Measurements from ENCODE around the gene SAMMSON.

Gene SAMMSON

GRCh38 chr3:69999140-70000027 lies at the start of gene SAMMSON:
Gene SAMMSON, plus strand, starts transcription at chr3:69999733.
- DNase-seq: no peak
- no peak for TF ChIP-seq GATA1 (IDR thresholded peaks at IDR 0.05; ENCODE audit: low read depth, low read length)

GRCh38 chr3:69951616-69952015 lies 47.9 kb upstream of the SAMMSON start:
- no peak for DNase-seq
- TF ChIP-seq GATA1 (IDR thresholded peaks at IDR 0.05; ENCODE audit: low read depth, low read length) (no peak), POLR2A (IDR thresholded peaks at IDR 0.05; ENCODE audit: low read length) (no peak)

GRCh38 chr3:69959581-69959980 lies 40.0 kb upstream of the SAMMSON start:
- TF ChIP-seq POLR2A (IDR thresholded peaks at IDR 0.05; ENCODE audit: low read length) (no peak), GATA1 (IDR thresholded peaks at IDR 0.05; ENCODE audit: low read depth, low read length) (no peak)
- DNase-seq: no peak

- DNase-seq: no peak
- TF ChIP-seq GATA1 (IDR thresholded peaks at IDR 0.05; ENCODE audit: low read depth, low read length) (no peak), POLR2A (IDR thresholded peaks at IDR 0.05; ENCODE audit: low read length) (no peak)
These were observed 37.7 kb upstream of the SAMMSON start for GRCh38 chr3:69961706-69962439.

- TF ChIP-seq GATA1 (IDR thresholded peaks at IDR 0.05; ENCODE audit: low read depth, low read length) (no peak), POLR2A (IDR thresholded peaks at IDR 0.05; ENCODE audit: low read length) (no peak)
- DNase-seq: no peak
These were observed 35.9 kb upstream of the SAMMSON start for GRCh38 chr3:69963643-69964042.

GRCh38 chr3:69967156-69967555 lies 32.4 kb upstream of the SAMMSON start:
- no peak for DNase-seq
- TF ChIP-seq GATA1 (IDR thresholded peaks at IDR 0.05; ENCODE audit: low read depth, low read length): no peak
- no peak for TF ChIP-seq POLR2A (IDR thresholded peaks at IDR 0.05; ENCODE audit: low read length)

- DNase-seq: no peak
- TF ChIP-seq GATA1 (IDR thresholded peaks at IDR 0.05; ENCODE audit: low read depth, low read length): no peak
- no peak for TF ChIP-seq POLR2A (IDR thresholded peaks at IDR 0.05; ENCODE audit: low read length)
These were observed 28.7 kb upstream of the SAMMSON start for GRCh38 chr3:69970827-69971226.

GRCh38 chr3:69972672-69973071 lies 26.9 kb upstream of the SAMMSON start:
- no peak for DNase-seq

GRCh38 chr3:69976021-69976420 lies 23.5 kb upstream of the SAMMSON start:
- no peak for TF ChIP-seq GATA1 (IDR thresholded peaks at IDR 0.05; ENCODE audit: low read depth, low read length)
- TF ChIP-seq POLR2A (IDR thresholded peaks at IDR 0.05; ENCODE audit: low read length): no peak
- no peak for DNase-seq

More at GRCh38 chr3:69972672-69973071, 26.9 kb upstream of the SAMMSON start:
- TF ChIP-seq POLR2A (IDR thresholded peaks at IDR 0.05; ENCODE audit: low read length) (no peak), GATA1 (IDR thresholded peaks at IDR 0.05; ENCODE audit: low read depth, low read length) (no peak)

GRCh38 chr3:69983546-69984265 lies 15.8 kb upstream of the SAMMSON start:
- DNase-seq: no peak
- TF ChIP-seq GATA1 (IDR thresholded peaks at IDR 0.05; ENCODE audit: low read depth, low read length): no peak
- TF ChIP-seq POLR2A (IDR thresholded peaks at IDR 0.05; ENCODE audit: low read length): no peak

GRCh38 chr3:69985266-69985665 lies 14.3 kb upstream of the SAMMSON start:
- DNase-seq: no peak
- TF ChIP-seq POLR2A (IDR thresholded peaks at IDR 0.05; ENCODE audit: low read length) (no peak), GATA1 (IDR thresholded peaks at IDR 0.05; ENCODE audit: low read depth, low read length) (no peak)

GRCh38 chr3:69986419-69986818 lies 13.1 kb upstream of the SAMMSON start:
- TF ChIP-seq GATA1 (IDR thresholded peaks at IDR 0.05; ENCODE audit: low read depth, low read length): no peak
- TF ChIP-seq POLR2A (IDR thresholded peaks at IDR 0.05; ENCODE audit: low read length): no peak
- DNase-seq: no peak

GRCh38 chr3:69987833-69988232 lies 11.7 kb upstream of the SAMMSON start:
- no peak for DNase-seq
- TF ChIP-seq POLR2A (IDR thresholded peaks at IDR 0.05; ENCODE audit: low read length) (no peak), GATA1 (IDR thresholded peaks at IDR 0.05; ENCODE audit: low read depth, low read length) (no peak)

- TF ChIP-seq GATA1 (IDR thresholded peaks at IDR 0.05; ENCODE audit: low read depth, low read length) (no peak), POLR2A (IDR thresholded peaks at IDR 0.05; ENCODE audit: low read length) (no peak)
- DNase-seq: no peak
These were observed 5.8 kb upstream of the SAMMSON start for GRCh38 chr3:69993757-69994156.
